ENCODE data around the gene SRPK2.

The SRPK2 gene

GRCh38 chr7:105086850-105087249 lies 301.9 kb downstream of the SRPK2 start:
- DNase-seq (ENCODE audit: low spot score): no peak
- Histone ChIP-seq H3K27me3 (ENCODE audit: control insufficient read depth in 3 of 3, insufficient read depth in 3 of 3, low read depth in 1 of 3, low read length in 3 of 3) (no peaks in the 10 kb centered on the region), H4K91ac (ENCODE audit: low read depth, low read length, poor library complexity) (no peak overlapping the region), H3K4me3 (ENCODE audit: low read length in 2 of 2) (no peak overlapping the region), H2BK15ac (ENCODE audit: low read length) (no peak overlapping the region), H2BK12ac (ENCODE audit: low read length) (no peak overlapping the region), H2BK120ac (ENCODE audit: low read depth, low read length) (no peak overlapping the region), H3K9me3 (replicated peaks in 1 of 2; ENCODE audit: control insufficient read depth in 2 of 2, insufficient read depth in 1 of 2, low read depth in 1 of 2, low read length in 2 of 2) (no peaks in the 10 kb centered on the region), H3K9ac (ENCODE audit: low read depth, low read length, poor library complexity) (no peak overlapping the region), H2AK5ac (ENCODE audit: low read depth, low read length) (no peak overlapping the region), H3K18ac (ENCODE audit: low read length) (no peak overlapping the region), H3K27ac (replicated peaks; ENCODE audit: low read length) (no peak overlapping the region), H3K4me1 (ENCODE audit: control insufficient read depth in 2 of 2, insufficient read depth in 1 of 2, low read depth in 1 of 2, low read length in 2 of 2) (no peaks in the 10 kb centered on the region), H3K4ac (ENCODE audit: low read length) (no peak overlapping the region), H3K79me1 (ENCODE audit: low read depth, low read length) (no peaks in the 10 kb centered on the region), H2BK5ac (ENCODE audit: low read length) (no peak overlapping the region), H3K36me3 (replicated peaks in 1 of 2; ENCODE audit: control insufficient read depth in 2 of 2, insufficient read depth in 2 of 2, low read length in 2 of 2) (peaks cover 11 to 92% of the 10 kb centered on the region in 2 donors), H3K23ac (ENCODE audit: low read depth, low read length, poor library complexity) (no peak overlapping the region), H3K4me2 (ENCODE audit: insufficient read depth, low read length, poor library complexity, severe bottlenecking) (no peak overlapping the region), H2AFZ (ENCODE audit: low read length) (no peak overlapping the region), H3K14ac (ENCODE audit: low read length) (no peak overlapping the region), H4K8ac (ENCODE audit: low read depth, low read length) (no peak overlapping the region)
- WGBS, 2 donors (ENCODE audit: extremely low coverage in 2 of 2, insufficient read length in 2 of 2, insufficient replicate concordance in 1 of 2): no CpG with 5 or more reads among the region's 3 CpGs

GRCh38 chr7:105084581-105084980 lies 304.1 kb downstream of the SRPK2 start:
- DNase-seq (ENCODE audit: low spot score): no peak
- H4K91ac ChIP-seq (ENCODE audit: low read depth, low read length, poor library complexity): no peak overlapping the region

DNA sequence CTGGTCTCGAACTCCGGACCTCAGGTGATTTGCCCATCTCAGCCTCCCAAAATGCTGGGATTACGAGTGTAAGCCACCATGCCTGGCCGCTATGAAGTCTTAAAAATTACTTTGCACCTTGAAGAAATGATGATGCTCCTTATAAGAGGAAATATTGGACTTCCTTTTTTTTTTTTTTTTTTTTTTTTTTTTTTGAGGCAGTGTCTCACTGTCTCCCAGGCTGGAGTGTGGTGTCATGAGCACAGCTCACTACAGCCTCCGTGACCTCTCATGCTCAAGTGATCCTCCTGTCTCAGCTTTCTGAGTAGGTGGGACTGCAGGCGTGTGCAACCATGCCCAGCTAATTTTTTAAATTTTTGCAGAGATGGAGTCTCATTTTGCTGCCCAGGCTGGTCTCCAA lies 309.4 kb downstream of the SRPK2 start:
- no peaks in the 10 kb centered on the region for H3K4me1 ChIP-seq (ENCODE audit: control insufficient read depth in 2 of 2, insufficient read depth in 1 of 2, low read depth in 1 of 2, low read length in 2 of 2)
- H3K4me2 ChIP-seq (ENCODE audit: insufficient read depth, low read length, poor library complexity, severe bottlenecking): no peak overlapping the region
- no peak overlapping the region for H3K14ac ChIP-seq (ENCODE audit: low read length)
- no peaks in the 10 kb centered on the region for H3K79me1 ChIP-seq (ENCODE audit: low read depth, low read length)
- no CpG with 5 or more reads among the region's 6 CpGs for WGBS, 2 donors (ENCODE audit: extremely low coverage in 2 of 2, insufficient read length in 2 of 2, insufficient replicate concordance in 1 of 2)
- H4K8ac ChIP-seq (ENCODE audit: low read depth, low read length): no peak overlapping the region
- H2BK5ac ChIP-seq (ENCODE audit: low read length): no peak overlapping the region
- H3K9me3 ChIP-seq (replicated peaks in 1 of 2; ENCODE audit: control insufficient read depth in 2 of 2, insufficient read depth in 1 of 2, low read depth in 1 of 2, low read length in 2 of 2): no peaks in the 10 kb centered on the region
- no peak overlapping the region for H3K9ac ChIP-seq (ENCODE audit: low read depth, low read length, poor library complexity)
- H3K27ac ChIP-seq (replicated peaks; ENCODE audit: low read length): no peak overlapping the region
- DNase-seq (ENCODE audit: low spot score): no peak
- no peak overlapping the region for H2BK15ac ChIP-seq (ENCODE audit: low read length)
- H3K4me3 ChIP-seq (ENCODE audit: low read length in 2 of 2): no peak overlapping the region
- H3K23ac ChIP-seq (ENCODE audit: low read depth, low read length, poor library complexity): no peak overlapping the region
- H2BK120ac ChIP-seq (ENCODE audit: low read depth, low read length): no peak overlapping the region
- no peak overlapping the region for H4K91ac ChIP-seq (ENCODE audit: low read depth, low read length, poor library complexity)
- H2AK5ac ChIP-seq (ENCODE audit: low read depth, low read length): no peak overlapping the region
- no peak overlapping the region for H2AFZ ChIP-seq (ENCODE audit: low read length)
- H3K36me3 ChIP-seq (replicated peaks in 1 of 2; ENCODE audit: control insufficient read depth in 2 of 2, insufficient read depth in 2 of 2, low read length in 2 of 2): peaks cover 19 to 100% of the 10 kb centered on the region in 2 donors
- no peak overlapping the region for H2BK12ac ChIP-seq (ENCODE audit: low read length)
- no peaks in the 10 kb centered on the region for H3K27me3 ChIP-seq (ENCODE audit: control insufficient read depth in 3 of 3, insufficient read depth in 3 of 3, low read depth in 1 of 3, low read length in 3 of 3)
- no peak overlapping the region for H3K18ac ChIP-seq (ENCODE audit: low read length)
- H3K4ac ChIP-seq (ENCODE audit: low read length): no peak overlapping the region

More at GRCh38 chr7:105084581-105084980, 304.1 kb downstream of the SRPK2 start:
- Histone ChIP-seq H2BK12ac (ENCODE audit: low read length) (no peak overlapping the region), H3K79me1 (ENCODE audit: low read depth, low read length) (no peaks in the 10 kb centered on the region), H3K27ac (replicated peaks; ENCODE audit: low read length) (no peak overlapping the region), H2AFZ (ENCODE audit: low read length) (no peak overlapping the region), H3K27me3 (ENCODE audit: control insufficient read depth in 3 of 3, insufficient read depth in 3 of 3, low read depth in 1 of 3, low read length in 3 of 3) (no peaks in the 10 kb centered on the region), H3K4me2 (ENCODE audit: insufficient read depth, low read length, poor library complexity, severe bottlenecking) (no peak overlapping the region), H4K8ac (ENCODE audit: low read depth, low read length) (no peak overlapping the region), H3K23ac (ENCODE audit: low read depth, low read length, poor library complexity) (no peak overlapping the region), H3K9ac (ENCODE audit: low read depth, low read length, poor library complexity) (no peak overlapping the region), H3K14ac (ENCODE audit: low read length) (no peak overlapping the region), H2AK5ac (ENCODE audit: low read depth, low read length) (no peak overlapping the region), H3K18ac (ENCODE audit: low read length) (no peak overlapping the region), H2BK5ac (ENCODE audit: low read length) (no peak overlapping the region), H2BK120ac (ENCODE audit: low read depth, low read length) (no peak overlapping the region), H3K9me3 (replicated peaks in 1 of 2; ENCODE audit: control insufficient read depth in 2 of 2, insufficient read depth in 1 of 2, low read depth in 1 of 2, low read length in 2 of 2) (no peaks in the 10 kb centered on the region), H3K4ac (ENCODE audit: low read length) (no peak overlapping the region), H2BK15ac (ENCODE audit: low read length) (no peak overlapping the region), H3K4me1 (ENCODE audit: control insufficient read depth in 2 of 2, insufficient read depth in 1 of 2, low read depth in 1 of 2, low read length in 2 of 2) (no peaks in the 10 kb centered on the region), H3K4me3 (ENCODE audit: low read length in 2 of 2) (no peak overlapping the region), H3K36me3 (replicated peaks in 1 of 2; ENCODE audit: control insufficient read depth in 2 of 2, insufficient read depth in 2 of 2, low read length in 2 of 2) (peaks cover 14 to 92% of the 10 kb centered on the region in 2 donors)
- no CpG with 5 or more reads among the region's 1 CpG for WGBS, 2 donors (ENCODE audit: extremely low coverage in 2 of 2, insufficient read length in 2 of 2, insufficient replicate concordance in 1 of 2)

DNA sequence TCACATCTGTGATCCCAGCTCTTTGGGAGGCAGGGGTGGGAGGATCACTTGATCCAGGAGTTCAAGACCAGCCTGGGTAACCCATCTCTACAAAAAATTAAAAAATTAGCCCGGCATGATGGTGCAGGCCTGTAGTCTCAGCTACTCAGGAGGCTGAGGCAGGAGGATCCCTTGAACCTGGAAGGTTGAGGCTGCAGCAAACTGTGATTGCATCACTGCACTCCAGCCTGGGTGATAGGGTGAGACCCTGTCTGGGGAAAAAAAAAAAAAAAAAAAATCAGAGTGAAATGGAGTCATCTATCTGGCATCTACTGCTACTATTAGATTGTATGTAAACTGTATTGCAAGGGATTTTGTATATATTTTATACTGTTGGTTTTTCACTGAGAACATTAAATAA lies 315.6 kb downstream of the SRPK2 start:
- Histone ChIP-seq H2BK15ac (ENCODE audit: low read length) (no peak overlapping the region), H3K36me3 (replicated peaks in 1 of 2; ENCODE audit: control insufficient read depth in 2 of 2, insufficient read depth in 2 of 2, low read length in 2 of 2) (peaks cover 14 to 100% of the 10 kb centered on the region in 2 donors), H2BK12ac (ENCODE audit: low read length) (no peak overlapping the region)

More for the DNA sequence above, 315.6 kb downstream of the SRPK2 start:
- Histone ChIP-seq H3K4me2 (ENCODE audit: insufficient read depth, low read length, poor library complexity, severe bottlenecking) (no peak overlapping the region), H3K27ac (replicated peaks; ENCODE audit: low read length) (no peak overlapping the region), H3K4me3 (ENCODE audit: low read length in 2 of 2) (no peak overlapping the region), H4K91ac (ENCODE audit: low read depth, low read length, poor library complexity) (no peak overlapping the region), H3K23ac (ENCODE audit: low read depth, low read length, poor library complexity) (no peak overlapping the region), H3K79me1 (ENCODE audit: low read depth, low read length) (no peaks in the 10 kb centered on the region), H3K4ac (ENCODE audit: low read length) (no peak overlapping the region), H2AFZ (ENCODE audit: low read length) (no peak overlapping the region), H3K14ac (ENCODE audit: low read length) (no peak overlapping the region), H2BK120ac (ENCODE audit: low read depth, low read length) (no peak overlapping the region), H3K9me3 (replicated peaks in 1 of 2; ENCODE audit: control insufficient read depth in 2 of 2, insufficient read depth in 1 of 2, low read depth in 1 of 2, low read length in 2 of 2) (no peaks in the 10 kb centered on the region), H3K4me1 (ENCODE audit: control insufficient read depth in 2 of 2, insufficient read depth in 1 of 2, low read depth in 1 of 2, low read length in 2 of 2) (no peaks in the 10 kb centered on the region), H3K18ac (ENCODE audit: low read length) (no peak overlapping the region), H2AK5ac (ENCODE audit: low read depth, low read length) (no peak overlapping the region), H3K27me3 (ENCODE audit: control insufficient read depth in 3 of 3, insufficient read depth in 3 of 3, low read depth in 1 of 3, low read length in 3 of 3) (no peaks in the 10 kb centered on the region), H2BK5ac (ENCODE audit: low read length) (no peak overlapping the region), H4K8ac (ENCODE audit: low read depth, low read length) (no peak overlapping the region), H3K9ac (ENCODE audit: low read depth, low read length, poor library complexity) (no peak overlapping the region)
- DNase-seq (ENCODE audit: low spot score): no peak
- WGBS, 2 donors (ENCODE audit: extremely low coverage in 2 of 2, insufficient read length in 2 of 2, insufficient replicate concordance in 1 of 2): no CpG with 5 or more reads among the region's 1 CpG

Measured in neuronal stem cell (in vitro differentiated cells).